ENCODE data around the gene SLC1A3.

Gene SLC1A3

DNA sequence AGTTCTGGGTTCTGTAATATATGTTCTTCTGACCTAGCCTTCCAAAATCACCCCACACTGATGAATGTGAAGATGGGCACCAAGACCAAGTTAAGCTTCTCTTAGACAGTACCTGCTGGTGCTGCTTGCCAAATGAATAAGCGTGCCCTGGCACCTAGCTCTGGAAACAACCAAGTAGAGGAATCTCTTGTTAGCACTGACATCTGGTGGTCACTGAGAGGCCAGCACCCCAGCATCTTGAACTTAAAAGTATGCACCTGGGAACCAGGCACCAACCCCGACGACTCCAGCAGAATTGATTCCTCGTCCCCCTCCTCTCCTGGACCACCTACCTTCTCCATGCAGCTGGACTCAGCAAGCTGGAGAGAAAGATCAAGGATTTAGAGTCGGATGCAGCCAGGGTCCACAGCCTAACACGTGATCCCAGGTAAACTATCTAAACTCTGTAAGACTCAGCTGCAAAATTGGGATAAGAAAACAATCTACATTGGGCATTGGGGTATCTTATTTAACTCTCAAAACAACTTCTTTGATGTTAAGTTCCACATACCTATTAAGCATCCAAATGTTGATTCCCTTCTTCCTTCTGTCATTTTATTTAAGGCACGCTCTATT, 89.8 kb downstream of the SLC1A3 start:
- peak; percentile 85 for DNase-seq (ENCODE audit: low read depth)
- no peak overlapping the region for H3K4me3 ChIP-seq (ENCODE audit: low read length)
- TF ChIP-seq, protein P1, sequence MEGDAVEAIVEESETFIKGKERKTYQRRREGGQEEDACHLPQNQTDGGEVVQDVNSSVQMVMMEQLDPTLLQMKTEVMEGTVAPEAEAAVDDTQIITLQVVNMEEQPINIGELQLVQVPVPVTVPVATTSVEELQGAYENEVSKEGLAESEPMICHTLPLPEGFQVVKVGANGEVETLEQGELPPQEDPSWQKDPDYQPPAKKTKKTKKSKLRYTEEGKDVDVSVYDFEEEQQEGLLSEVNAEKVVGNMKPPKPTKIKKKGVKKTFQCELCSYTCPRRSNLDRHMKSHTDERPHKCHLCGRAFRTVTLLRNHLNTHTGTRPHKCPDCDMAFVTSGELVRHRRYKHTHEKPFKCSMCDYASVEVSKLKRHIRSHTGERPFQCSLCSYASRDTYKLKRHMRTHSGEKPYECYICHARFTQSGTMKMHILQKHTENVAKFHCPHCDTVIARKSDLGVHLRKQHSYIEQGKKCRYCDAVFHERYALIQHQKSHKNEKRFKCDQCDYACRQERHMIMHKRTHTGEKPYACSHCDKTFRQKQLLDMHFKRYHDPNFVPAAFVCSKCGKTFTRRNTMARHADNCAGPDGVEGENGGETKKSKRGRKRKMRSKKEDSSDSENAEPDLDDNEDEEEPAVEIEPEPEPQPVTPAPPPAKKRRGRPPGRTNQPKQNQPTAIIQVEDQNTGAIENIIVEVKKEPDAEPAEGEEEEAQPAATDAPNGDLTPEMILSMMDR (IDR thresholded peaks at IDR 0.05; ENCODE audit: insufficient read depth, low read depth, low read length, missing control alignments), result peak; percentile 89

DNA sequence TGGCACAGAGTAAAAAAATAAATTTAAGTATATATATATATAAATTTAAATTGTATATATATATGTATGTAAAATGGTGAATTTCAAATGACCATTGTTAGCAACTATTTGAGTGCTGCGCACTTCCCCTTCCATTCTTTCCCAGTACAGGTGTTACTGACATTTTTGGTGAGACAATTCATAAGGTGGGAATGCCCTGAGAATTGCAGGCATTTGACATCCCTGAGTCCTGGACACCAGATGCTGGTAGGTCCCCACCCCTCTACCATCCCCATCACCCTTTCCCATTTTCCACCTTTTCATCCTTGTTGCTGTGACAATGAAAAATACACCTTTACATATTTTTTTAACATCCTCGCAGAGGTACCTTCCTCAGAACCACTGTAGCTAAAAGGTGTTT, 91.6 kb downstream of the SLC1A3 start:
- DNase-seq (ENCODE audit: low read depth), result no peak
- no peak overlapping the region for H3K4me3 ChIP-seq (ENCODE audit: low read length)
- TF ChIP-seq, protein P1 (IDR thresholded peaks at IDR 0.05; ENCODE audit: insufficient read depth, low read depth, low read length, missing control alignments), result no peak

DNA sequence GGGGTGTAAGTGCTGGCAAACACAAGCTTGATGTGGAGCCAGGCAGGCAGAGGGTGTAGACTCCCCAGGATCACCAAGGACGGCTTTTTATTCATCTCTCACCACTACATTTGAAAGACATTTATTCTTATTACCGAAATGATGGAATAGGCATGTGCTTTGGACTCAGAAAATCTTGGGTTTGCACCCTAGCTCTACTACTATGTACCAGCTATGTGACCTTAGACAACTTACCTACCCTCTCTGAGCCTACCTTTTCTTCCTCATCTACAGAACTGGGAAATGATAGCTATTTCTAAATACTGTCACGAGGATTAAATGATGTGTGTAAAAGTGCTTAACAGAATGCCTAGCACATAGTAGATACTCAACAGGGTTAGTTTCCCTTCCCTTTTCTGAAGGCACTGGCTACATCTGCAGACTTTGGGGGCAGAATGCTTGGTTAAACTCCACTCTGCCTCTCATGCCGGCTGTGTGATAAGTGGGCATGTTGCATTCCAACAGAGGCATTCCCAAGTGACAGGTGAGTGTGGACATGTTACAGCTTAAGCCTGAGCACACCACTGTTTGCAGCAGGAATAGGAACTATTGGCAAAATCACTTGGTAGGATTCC, 94.8 kb downstream of the SLC1A3 start:
- TF ChIP-seq, protein P1 (IDR thresholded peaks at IDR 0.05; ENCODE audit: insufficient read depth, low read depth, low read length, missing control alignments), result no peak
- no peak overlapping the region for H3K4me3 ChIP-seq (ENCODE audit: low read length)
- DNase-seq (ENCODE audit: low read depth), result no peak

DNA sequence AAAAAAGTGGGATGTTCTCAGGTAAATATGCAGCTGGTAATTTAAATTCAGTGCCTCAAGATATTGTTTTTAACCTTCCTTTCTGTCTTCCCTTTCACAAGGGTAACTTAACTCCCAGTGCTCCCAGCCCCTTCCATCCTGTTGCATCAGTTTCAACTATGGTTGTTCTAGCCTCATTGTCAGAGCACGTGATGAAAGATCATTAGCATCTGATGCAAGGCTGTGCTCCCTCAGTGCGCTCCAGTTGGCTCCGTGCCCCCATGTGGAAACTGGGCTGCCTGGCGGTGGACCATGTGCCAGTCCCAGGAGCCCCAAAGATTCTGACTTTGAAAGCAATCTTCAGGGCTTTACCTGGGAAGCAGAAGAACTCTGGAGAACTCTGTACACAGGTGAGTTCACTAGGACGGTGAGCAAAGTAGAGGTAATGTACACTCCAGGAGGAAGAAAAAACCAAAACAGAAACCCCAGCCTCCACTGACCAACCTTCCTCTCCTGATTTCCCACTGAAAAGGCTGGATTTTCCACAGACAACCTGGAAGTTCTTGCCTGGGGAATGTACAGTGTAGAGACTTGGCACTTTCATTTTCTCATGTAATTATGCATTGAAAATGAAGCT, 96.9 kb downstream of the SLC1A3 start:
- TF ChIP-seq, protein P1 (IDR thresholded peaks at IDR 0.05; ENCODE audit: insufficient read depth, low read depth, low read length, missing control alignments), result no peak
- no peak overlapping the region for H3K4me3 ChIP-seq (ENCODE audit: low read length)
- no peak for DNase-seq (ENCODE audit: low read depth)

DNA sequence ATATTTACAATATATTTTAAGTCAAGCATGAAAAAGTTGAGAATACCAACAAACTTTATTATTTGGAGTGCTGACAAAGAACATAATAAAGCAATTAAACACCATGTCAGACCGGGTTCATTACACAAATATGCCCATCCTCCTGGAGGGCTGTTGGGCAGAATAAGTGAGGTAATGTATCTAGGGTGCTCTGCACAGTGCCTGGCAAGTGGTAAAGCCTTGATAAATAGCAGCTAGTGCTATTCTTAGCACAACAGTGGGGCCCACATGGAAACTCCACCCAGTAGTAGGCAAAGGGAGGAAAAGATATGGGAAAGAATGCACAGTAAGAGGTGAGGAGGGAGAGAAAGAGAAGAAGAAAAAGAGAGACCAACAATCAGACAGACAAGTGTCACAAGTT, 97.7 kb downstream of the SLC1A3 start:
- DNase-seq (ENCODE audit: low read depth), result no peak
- no peak overlapping the region for H3K4me3 ChIP-seq (ENCODE audit: low read length)
- TF ChIP-seq, protein P1 (IDR thresholded peaks at IDR 0.05; ENCODE audit: insufficient read depth, low read depth, low read length, missing control alignments), result no peak

DNA sequence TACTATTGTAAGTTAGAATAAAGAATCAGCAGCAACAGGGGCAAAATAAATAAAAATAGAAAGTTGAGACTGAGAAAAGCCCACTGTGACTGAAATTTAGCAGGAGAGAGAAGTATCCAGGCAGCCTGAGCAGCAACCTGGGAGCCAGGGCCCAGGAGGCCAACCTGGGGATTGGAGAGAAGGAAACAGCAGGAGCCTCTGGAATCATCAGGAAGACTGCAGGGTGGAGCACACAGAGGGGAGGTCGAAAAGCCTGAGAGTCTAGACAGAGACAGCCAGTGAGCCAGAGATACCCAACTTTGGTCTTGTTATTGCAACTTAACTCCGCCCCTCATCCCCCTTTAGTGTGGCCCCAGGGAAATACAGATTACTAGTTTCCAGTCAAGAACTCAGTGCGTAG, 98.6 kb downstream of the SLC1A3 start:
- no peak for DNase-seq (ENCODE audit: low read depth)
- TF ChIP-seq, protein P1 (IDR thresholded peaks at IDR 0.05; ENCODE audit: insufficient read depth, low read depth, low read length, missing control alignments), result no peak
- H3K4me3 ChIP-seq (ENCODE audit: low read length), result no peak overlapping the region

Measured in epithelial cell of esophagus (primary cell).